Measurements from ENCODE around the gene CYP27B1.

The CYP27B1 gene

GRCh38 chr12:57750561-57751431 lies 16.1 kb downstream of the CYP27B1 start:
- DNase-seq = no peak

- no peak for DNase-seq
Observed at GRCh38 chr12:57749061-57749460, 17.8 kb downstream of the CYP27B1 start.

GRCh38 chr12:57746025-57746424 lies 20.9 kb downstream of the CYP27B1 start:
- no peak for DNase-seq

- no peak for DNase-seq
Observed at GRCh38 chr12:57745485-57745881, 21.4 kb downstream of the CYP27B1 start.

DNA sequence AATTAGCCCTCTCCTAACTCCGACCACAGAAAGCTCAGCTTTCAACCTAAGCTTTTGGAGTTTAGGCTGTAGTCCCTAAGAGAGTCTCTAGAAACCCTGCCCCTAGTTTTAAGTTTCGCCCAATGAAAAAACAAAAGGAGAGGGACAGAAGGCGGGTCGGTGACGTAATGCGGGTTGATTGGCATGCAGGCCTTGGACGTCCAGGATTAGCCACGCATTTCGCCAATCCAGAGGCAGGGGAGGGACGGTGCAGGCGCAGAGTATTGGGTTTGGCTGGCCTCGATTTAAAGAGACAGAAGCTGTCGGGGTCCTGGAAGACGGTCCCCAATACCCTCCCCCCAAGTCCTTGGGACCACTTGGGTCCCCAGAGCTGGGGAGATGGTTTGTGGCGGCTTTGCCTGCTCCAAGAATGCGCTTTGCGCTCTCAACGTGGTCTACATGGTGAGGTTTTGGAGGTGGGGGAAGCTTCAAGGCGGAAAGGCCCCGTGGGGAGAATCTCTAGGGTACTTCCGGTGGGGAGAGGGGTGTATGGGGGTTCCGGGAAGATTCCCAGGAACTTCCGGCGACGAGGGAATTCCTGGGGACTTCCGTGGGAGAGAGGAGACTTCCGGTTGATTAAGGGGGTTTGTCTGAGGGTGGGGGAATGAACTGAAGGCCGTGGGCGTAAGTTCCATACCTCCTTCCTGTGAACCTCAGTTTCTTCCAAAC lies 21.9 kb downstream of the CYP27B1 start, which contains the start of gene TSPAN31:
Gene TSPAN31 (plus strand): TSS at position 263 of the 708 bp plus-strand sequence. CDS start 116 bp downstream, at position 379.
- peak; percentile 95 for DNase-seq

GRCh38 chr12:57744194-57744776 lies 22.6 kb downstream of the CYP27B1 start:
- DNase-seq = peak; percentile 79

DNA sequence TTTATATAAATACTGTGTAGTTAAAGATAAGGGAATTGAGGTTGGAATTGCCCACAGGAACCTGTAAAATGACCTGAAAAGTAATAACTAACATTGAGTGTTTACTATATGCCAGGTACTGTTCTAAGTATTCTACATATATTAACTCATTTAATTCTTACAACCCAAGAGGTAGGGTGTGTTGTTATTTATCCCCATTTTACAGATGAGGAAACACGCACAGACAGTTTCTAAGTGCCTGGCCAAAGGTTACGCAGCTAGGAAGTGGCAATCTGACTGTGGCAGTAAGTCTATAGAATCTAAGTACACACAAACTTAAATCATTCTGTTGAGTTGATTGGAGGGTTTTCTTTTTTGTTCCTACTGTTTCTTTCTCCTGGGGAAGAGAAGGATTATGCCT lies 23.1 kb downstream of the CYP27B1 start:
- no peak for DNase-seq

DNA sequence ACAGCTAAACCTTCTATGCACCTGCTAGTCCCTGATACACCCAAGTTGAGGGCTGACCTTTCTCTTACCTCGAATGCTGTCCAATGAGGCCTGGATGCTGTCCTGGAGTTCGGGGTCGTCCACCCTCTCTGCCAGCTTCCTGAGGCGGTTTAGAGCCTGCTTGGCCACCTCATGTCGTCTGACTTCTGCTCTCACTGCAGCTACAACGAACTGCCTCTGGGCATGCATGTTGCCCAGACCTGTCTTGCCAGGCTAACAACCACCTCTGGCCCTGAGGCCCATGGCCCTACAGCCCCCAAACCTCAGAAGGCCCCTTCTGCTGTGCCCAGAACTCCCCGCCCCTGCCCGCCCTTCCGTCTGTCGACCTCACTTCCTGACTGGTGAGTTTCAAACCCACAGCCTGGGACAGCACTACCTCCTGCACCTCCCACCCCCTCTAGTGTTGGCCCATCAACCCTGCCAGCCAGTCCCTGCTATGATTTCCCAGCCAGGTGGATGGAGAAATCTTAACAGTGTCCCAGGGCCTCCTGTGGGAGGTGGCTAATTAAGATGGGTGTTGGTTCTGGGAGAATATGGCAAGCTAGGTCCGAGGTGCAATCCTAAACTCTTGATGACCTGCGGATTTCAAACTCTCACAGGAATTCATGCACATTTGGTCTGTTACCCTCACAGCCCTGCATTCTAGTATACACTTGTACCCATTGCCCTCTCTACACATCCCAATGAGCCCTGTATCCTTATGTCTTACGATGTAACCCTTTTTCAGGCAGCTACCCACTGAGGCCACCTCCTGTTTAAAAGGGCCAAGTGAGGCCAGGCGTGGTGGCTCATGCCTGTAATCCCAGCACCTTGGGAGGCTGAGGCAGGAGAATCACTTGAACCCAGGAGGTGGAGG lies 24.8 kb downstream of the CYP27B1 start:
- peak; percentile 73 for DNase-seq

GRCh38 chr12:57741413-57741789 lies 25.5 kb downstream of the CYP27B1 start:
- DNase-seq = no peak

- peak; percentile 55 for DNase-seq
Observed at GRCh38 chr12:57740656-57741412, 26.0 kb downstream of the CYP27B1 start.

DNA sequence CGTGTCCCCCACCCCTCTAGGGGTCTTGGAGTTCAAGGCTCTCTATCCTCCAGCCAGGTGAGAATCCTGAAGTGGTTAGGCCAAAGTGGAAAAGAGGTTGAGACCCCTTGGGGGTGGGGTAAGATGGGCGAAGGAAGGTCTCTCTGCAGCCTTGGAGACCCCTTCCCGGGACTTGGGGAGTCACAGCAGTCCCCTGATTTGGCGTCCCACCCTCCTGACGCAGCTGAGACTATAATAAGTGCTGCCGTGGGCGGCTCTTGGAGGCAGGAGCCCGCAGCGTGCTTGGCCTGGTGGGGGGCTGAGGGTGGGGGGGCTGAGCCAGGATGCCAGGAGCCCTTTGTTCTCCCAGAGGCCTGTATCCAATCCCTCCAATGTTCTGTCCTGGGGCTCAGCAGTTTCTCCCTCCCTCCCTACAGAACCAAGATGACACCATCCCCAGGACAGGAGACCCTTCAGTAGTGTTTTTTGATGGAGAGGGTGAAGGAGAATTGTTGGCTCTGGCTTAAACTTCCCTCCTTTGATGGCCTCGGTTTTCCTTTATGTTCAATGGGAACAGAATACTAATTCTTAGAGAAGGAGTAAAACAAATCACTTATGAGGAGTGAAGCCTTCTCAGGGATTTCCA lies 26.9 kb downstream of the CYP27B1 start:
- no peak for DNase-seq

DNA sequence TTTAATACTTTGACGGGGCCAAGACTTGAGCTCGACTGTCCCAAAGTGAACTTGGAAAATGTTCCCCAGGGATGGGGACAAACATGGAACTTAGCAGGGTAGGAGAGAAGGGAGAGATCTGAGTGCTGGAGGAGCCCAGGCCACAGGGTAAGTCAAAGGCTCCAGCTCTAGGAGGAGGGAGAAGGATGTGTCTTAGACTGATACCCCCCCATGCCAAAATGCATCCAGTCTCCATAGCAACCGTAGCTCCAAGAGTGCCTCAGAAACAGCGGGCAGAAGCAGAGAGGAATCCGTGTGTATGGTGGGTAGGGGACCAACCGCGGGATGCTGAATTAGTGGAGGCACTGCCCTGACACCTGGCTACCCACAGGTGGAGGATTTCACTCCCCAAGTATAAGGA lies 27.5 kb downstream of the CYP27B1 start:
- DNase-seq = no peak

- DNase-seq = no peak
Observed at GRCh38 chr12:57738661-57739237, 28.1 kb downstream of the CYP27B1 start, which contains the start of gene AGAP2. Gene AGAP2, minus strand, starts transcription at chr12:57738742. Its CDS starts 496 bp downstream, at chr12:57738246.

GRCh38 chr12:57737467-57738460 lies 29.1 kb downstream of the CYP27B1 start:
- no peak for DNase-seq

- no peak for DNase-seq
Observed at GRCh38 chr12:57736741-57737466, 30.0 kb downstream of the CYP27B1 start.

DNA sequence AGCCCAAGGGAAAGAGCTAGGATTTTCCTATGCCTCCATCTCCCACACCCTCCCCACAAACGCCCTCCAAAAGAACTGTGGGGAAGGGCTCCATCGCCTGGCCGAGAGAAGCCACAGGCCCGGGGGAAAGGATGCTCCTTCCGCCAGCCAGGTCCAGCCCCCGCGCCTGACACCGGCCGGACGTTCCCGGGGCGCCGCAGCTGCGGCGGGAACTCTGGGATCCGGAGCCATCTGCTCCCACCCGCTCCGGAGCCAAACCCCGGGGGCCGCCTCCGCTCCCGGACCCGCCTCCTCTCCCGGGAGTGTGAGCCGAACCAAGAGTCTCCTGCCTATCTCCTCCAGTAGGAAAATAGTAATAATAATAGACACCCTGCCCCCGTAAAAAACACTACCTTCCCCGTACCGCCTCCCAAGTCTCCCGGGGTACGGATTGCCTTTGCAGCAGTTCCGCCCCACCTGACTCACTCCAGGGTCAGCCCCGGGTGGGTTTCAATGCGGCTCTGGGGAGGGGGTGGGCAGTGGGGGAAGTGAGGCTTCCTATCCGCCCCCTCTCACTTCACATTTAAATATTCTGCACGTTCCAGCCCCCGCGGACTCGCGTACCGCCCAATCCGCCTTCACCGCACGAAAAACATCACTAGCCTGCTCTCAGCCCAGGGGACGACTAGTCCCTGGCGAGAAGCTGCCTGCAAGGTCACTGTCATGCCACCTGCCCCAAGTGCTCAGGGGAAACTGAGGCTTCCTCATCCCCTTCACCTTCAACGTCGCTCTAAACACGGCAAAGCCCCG lies 30.7 kb downstream of the CYP27B1 start:
- no peak for DNase-seq

- no peak for DNase-seq
Observed at GRCh38 chr12:57735198-57735855, 31.6 kb downstream of the CYP27B1 start.

Measured in activated naive CD4-positive, alpha-beta T cell treated with anti-CD3 and anti-CD28 coated beads, Interleukin-2, amount 50 U/mL, for 16 hours (primary cell).